HEK293 (cell line): ENCODE data around the gene NABP1.

Source experiments
- CTCF ChIA-PET: fragments of 350-600 bp; formaldehyde crosslinking; extraction: SDS; loops from one replicate; lab custom pipeline; 2021; ENCODE audit warnings: antibody characterized with exemption; lab: Yijun Ruan, JAX
- POLR2A ChIA-PET: fragments of 300-600 bp; formaldehyde crosslinking; extraction: SDS; loops from one replicate; lab custom pipeline; 2020; ENCODE audit warnings: antibody characterized with exemption, inconsistent platforms; lab: Yijun Ruan, JAX
- H3K27ac ChIP-seq: fragments of 200-500 bp; sonication (Bioruptor generic); 2 replicates; pipeline ENCODE4 v1.5.1; 2014; ENCODE audit warnings: low read depth, low read length, control low read depth, inconsistent platforms; ENCODE audit errors: extremely low read depth
- H3K36me3 ChIP-seq, 2 experiments: fragments of 200-500 bp in 1 of 2; sonication (Bioruptor generic) in 1 of 2; 1 replicate in 1 of 2; 2 replicates in 1 of 2; pipeline ENCODE4 v1.5.1; 2014 to 2017; ENCODE audit warnings: inconsistent platforms in 2 of 2, low read length in 2 of 2; ENCODE audit not compliant: control insufficient read depth in 2 of 2, insufficient read depth in 1 of 2
- H3K4me1 ChIP-seq: fragments of 200-500 bp; sonication (Bioruptor generic); 2 replicates; pipeline ENCODE4 v1.5.1; 2014; ENCODE audit warnings: mild to moderate bottlenecking, low read length, inconsistent platforms; ENCODE audit not compliant: control insufficient read depth, insufficient read depth
- H3K4me3 ChIP-seq: 2 replicates; pipeline ENCODE4 v1.5.1; 2011; ENCODE audit warnings: low read depth, mild to moderate bottlenecking, control low read depth, low read length, moderate library complexity
- H3K9me3 ChIP-seq: fragments of 200-500 bp; sonication (Bioruptor generic); 2 replicates; pipeline ENCODE4 v1.5.1; 2014; ENCODE audit warnings: low read depth, low read length, inconsistent platforms; ENCODE audit not compliant: control insufficient read depth, insufficient read depth
- EGR2 ChIP-seq: fragments of 450-650 bp; formaldehyde crosslinking; IDR thresholded peaks from 2 replicates; pipeline ENCODE4 v1.5.1; 2016; ENCODE audit warnings: low read depth, missing biosample characterization, missing genetic modification characterization
- OVOL3 ChIP-seq: fragments of 450-650 bp; formaldehyde crosslinking; IDR thresholded peaks from 2 replicates; pipeline ENCODE4 v1.5.1; 2016; ENCODE audit warnings: missing biosample characterization, missing genetic modification characterization
- RBAK ChIP-seq: fragments of 450-650 bp; formaldehyde crosslinking; IDR thresholded peaks from 2 replicates; pipeline ENCODE4 v1.5.1; 2016; ENCODE audit warnings: missing biosample characterization, missing genetic modification characterization
- REPIN1 ChIP-seq: fragments of 450-650 bp; formaldehyde crosslinking; IDR thresholded peaks from 2 replicates; pipeline ENCODE4 v1.5.1; 2017; ENCODE audit warnings: missing biosample characterization, missing genetic modification characterization, low read depth
- WT1 ChIP-seq: fragments of 450-650 bp; formaldehyde crosslinking; IDR thresholded peaks from 2 replicates; pipeline ENCODE4 v1.5.1; 2016; ENCODE audit warnings: missing biosample characterization, missing genetic modification characterization
- ZBTB21 ChIP-seq: fragments of 450-650 bp; formaldehyde crosslinking; IDR thresholded peaks from 2 replicates; pipeline ENCODE4 v1.5.1; 2017; ENCODE audit warnings: missing biosample characterization, missing genetic modification characterization
- ZNF121 ChIP-seq: fragments of 450-650 bp; formaldehyde crosslinking; IDR thresholded peaks from 2 replicates; pipeline ENCODE4 v1.5.1; 2016; ENCODE audit warnings: missing biosample characterization, missing genetic modification characterization
- ZNF133 ChIP-seq: fragments of 450-650 bp; formaldehyde crosslinking; IDR thresholded peaks from 2 replicates; pipeline ENCODE4 v1.5.1; 2016; ENCODE audit warnings: missing biosample characterization, missing genetic modification characterization
- ZNF19 ChIP-seq: fragments of 450-650 bp; formaldehyde crosslinking; IDR thresholded peaks from 2 replicates; pipeline ENCODE4; 2016; ENCODE audit warnings: missing biosample characterization, missing genetic modification characterization, low read depth
- ZNF202 ChIP-seq: fragments of 450-650 bp; formaldehyde crosslinking; IDR thresholded peaks from 2 replicates; pipeline ENCODE4 v1.5.1; 2016; ENCODE audit warnings: missing biosample characterization, missing genetic modification characterization, borderline replicate concordance
- ZNF223 ChIP-seq: fragments of 450-650 bp; formaldehyde crosslinking; IDR thresholded peaks from 2 replicates; pipeline ENCODE4 v1.5.1; 2016; ENCODE audit warnings: missing biosample characterization, missing genetic modification characterization
- ZNF266 ChIP-seq: fragments of 450-650 bp; formaldehyde crosslinking; IDR thresholded peaks from 2 replicates; pipeline ENCODE4 v1.5.1; 2016; ENCODE audit warnings: missing biosample characterization, missing genetic modification characterization, low read depth
- ZNF354C ChIP-seq: fragments of 450-650 bp; formaldehyde crosslinking; IDR thresholded peaks from 2 replicates; pipeline ENCODE4 v1.5.1; 2016; ENCODE audit warnings: missing biosample characterization, missing genetic modification characterization, low read depth, borderline replicate concordance
- ZNF433 ChIP-seq: fragments of 450-650 bp; formaldehyde crosslinking; IDR thresholded peaks from 2 replicates; pipeline ENCODE4 v1.5.1; 2016; ENCODE audit warnings: missing biosample characterization, missing genetic modification characterization, low read depth
- ZNF561 ChIP-seq: fragments of 450-650 bp; IDR thresholded peaks from 2 replicates; pipeline ENCODE4 v1.5.1; 2018; ENCODE audit warnings: missing biosample characterization, missing genetic modification characterization, borderline replicate concordance
- ZNF776 ChIP-seq: fragments of 450-650 bp; formaldehyde crosslinking; IDR thresholded peaks from 2 replicates; pipeline ENCODE4 v1.5.0; 2017; ENCODE audit warnings: missing biosample characterization, missing genetic modification characterization, borderline replicate concordance
- TF ChIP-seq, protein P1 (sequence below): fragments of 450-650 bp; formaldehyde crosslinking; IDR thresholded peaks from 2 replicates; pipeline ENCODE4 v1.5.1; 2016; ENCODE audit warnings: missing biosample characterization, missing genetic modification characterization
- TF ChIP-seq, protein P2 (sequence below): fragments of 450-650 bp; formaldehyde crosslinking; IDR thresholded peaks from 2 replicates; pipeline ENCODE4 v1.5.1; 2016; ENCODE audit warnings: missing biosample characterization, missing genetic modification characterization
- TF ChIP-seq, protein P3 (sequence below): fragments of 450-650 bp; formaldehyde crosslinking; IDR thresholded peaks from 2 replicates; pipeline ENCODE4 v1.5.0; 2017; ENCODE audit warnings: missing biosample characterization, missing genetic modification characterization, borderline replicate concordance
- TF ChIP-seq, protein P4 (sequence below): fragments of 450-650 bp; formaldehyde crosslinking; IDR thresholded peaks from 2 replicates; pipeline ENCODE4 v1.5.1; 2016; ENCODE audit warnings: missing biosample characterization, missing genetic modification characterization
- TF ChIP-seq, protein P5 (sequence below): fragments of 450-650 bp; formaldehyde crosslinking; IDR thresholded peaks from 2 replicates; pipeline ENCODE4 v1.5.1; 2017; ENCODE audit warnings: missing biosample characterization, missing genetic modification characterization
- TF ChIP-seq, protein P6 (sequence below): fragments of 450-650 bp; formaldehyde crosslinking; IDR thresholded peaks from 2 replicates; pipeline ENCODE4 v1.5.1; 2016; ENCODE audit warnings: missing biosample characterization, missing genetic modification characterization

Gene NABP1

DNA sequence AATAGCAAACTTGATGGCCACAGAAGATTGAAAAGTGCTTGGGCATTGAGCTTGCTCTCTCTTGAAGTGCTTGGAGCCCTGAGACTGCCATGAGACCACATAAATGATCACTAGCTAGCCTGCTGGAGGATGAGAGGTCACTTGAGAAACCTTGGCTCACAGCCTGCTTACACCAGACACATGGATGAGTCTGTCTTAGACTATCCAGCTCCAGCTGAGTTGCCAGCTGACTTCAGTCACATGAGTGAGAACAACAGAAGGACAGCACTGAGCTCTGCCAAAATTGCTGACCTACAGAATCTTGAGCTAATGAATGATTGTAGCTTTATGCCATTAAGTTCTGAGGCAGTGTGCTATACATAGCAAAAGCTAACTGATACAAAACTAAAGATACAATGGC lies 18.1 kb downstream of the NABP1 start:
- H3K4me1 ChIP-seq, result no peaks in the 10 kb centered on the region
- CTCF ChIA-PET, result interaction anchor here (1.4 to 2.5 kb wide), 3 partner anchors 128 to 466 kb away, joined by 4 to 15 read pairs (median 8); no protein-coding TSS in a partner anchor
- no peak overlapping the region for H3K27ac ChIP-seq
- TF ChIP-seq, protein P1, sequence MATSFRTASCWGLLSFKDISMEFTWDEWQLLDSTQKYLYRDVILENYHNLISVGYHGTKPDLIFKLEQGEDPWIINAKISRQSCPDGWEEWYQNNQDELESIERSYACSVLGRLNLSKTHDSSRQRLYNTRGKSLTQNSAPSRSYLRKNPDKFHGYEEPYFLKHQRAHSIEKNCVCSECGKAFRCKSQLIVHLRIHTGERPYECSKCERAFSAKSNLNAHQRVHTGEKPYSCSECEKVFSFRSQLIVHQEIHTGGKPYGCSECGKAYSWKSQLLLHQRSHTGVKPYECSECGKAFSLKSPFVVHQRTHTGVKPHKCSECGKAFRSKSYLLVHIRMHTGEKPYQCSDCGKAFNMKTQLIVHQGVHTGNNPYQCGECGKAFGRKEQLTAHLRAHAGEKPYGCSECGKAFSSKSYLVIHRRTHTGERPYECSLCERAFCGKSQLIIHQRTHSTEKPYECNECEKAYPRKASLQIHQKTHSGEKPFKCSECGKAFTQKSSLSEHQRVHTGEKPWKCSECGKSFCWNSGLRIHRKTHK, result no peak
- no peak for TF ChIP-seq ZNF433
- TF ChIP-seq, protein P2, sequence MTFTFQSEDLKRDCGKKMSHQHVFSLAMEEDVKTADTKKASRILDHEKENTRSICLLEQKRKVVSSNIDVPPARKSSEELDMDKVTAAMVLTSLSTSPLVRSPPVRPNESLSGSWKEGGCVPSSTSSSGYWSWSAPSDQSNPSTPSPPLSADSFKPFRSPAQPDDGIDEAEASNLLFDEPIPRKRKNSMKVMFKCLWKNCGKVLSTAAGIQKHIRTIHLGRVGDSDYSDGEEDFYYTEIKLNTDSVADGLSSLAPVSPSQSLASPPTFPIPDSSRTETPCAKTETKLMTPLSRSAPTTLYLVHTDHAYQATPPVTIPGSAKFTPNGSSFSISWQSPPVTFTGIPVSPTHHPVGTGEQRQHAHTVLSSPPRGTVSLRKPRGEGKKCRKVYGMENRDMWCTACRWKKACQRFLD (tag by site-specific recombination), result no peak
- TF ChIP-seq RBAK (tag by site-specific recombination), result no peak
- TF ChIP-seq, all 188 proteins: peak for 0
- POLR2A ChIA-PET, result interaction anchor here (1.9 kb wide), 1 partner anchor 18 kb away, joined by 11 read pairs; the partner anchor contains the start of gene NABP1
- Histone ChIP-seq H3K36me3 (no peaks in the 10 kb centered on the region), H3K4me3 (no peak overlapping the region), H3K9me3 (no peaks in the 10 kb centered on the region)

DNA sequence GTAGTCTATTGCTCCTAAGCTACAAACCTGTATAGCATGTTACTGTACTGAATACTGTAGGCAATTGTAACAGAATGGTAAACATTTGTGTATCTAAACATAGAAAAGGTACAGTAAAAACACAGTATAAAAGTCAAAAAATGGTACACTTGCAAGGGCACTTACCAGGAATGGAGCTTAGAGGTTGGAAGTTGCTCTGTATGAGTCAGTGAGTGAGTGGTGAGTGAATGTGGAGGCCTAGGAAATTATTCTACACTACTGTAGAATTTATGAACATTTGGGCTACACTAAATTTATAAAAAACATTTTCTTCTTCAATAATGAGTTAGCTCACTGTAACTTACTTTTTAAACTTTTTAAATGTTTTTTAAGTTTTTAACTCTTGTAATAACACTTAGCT lies 19.0 kb downstream of the NABP1 start:
- Histone ChIP-seq H3K9me3 (no peaks in the 10 kb centered on the region), H3K27ac (no peak overlapping the region), H3K4me1 (no peaks in the 10 kb centered on the region), H3K4me3 (no peak overlapping the region), H3K36me3 (no peaks in the 10 kb centered on the region)
- CTCF ChIA-PET, result interaction anchor here (0.7 to 2.5 kb wide), 5 partner anchors 20 to 465 kb away, joined by 3 to 15 read pairs (median 6); no protein-coding TSS in a partner anchor
- POLR2A ChIA-PET, result interaction anchor here (0.7 to 1.9 kb wide), 2 partner anchors 19 to 141 kb away, joined by 4 to 11 read pairs; partner anchors contain the start of gene NABP1
- TF ChIP-seq, protein P3, sequence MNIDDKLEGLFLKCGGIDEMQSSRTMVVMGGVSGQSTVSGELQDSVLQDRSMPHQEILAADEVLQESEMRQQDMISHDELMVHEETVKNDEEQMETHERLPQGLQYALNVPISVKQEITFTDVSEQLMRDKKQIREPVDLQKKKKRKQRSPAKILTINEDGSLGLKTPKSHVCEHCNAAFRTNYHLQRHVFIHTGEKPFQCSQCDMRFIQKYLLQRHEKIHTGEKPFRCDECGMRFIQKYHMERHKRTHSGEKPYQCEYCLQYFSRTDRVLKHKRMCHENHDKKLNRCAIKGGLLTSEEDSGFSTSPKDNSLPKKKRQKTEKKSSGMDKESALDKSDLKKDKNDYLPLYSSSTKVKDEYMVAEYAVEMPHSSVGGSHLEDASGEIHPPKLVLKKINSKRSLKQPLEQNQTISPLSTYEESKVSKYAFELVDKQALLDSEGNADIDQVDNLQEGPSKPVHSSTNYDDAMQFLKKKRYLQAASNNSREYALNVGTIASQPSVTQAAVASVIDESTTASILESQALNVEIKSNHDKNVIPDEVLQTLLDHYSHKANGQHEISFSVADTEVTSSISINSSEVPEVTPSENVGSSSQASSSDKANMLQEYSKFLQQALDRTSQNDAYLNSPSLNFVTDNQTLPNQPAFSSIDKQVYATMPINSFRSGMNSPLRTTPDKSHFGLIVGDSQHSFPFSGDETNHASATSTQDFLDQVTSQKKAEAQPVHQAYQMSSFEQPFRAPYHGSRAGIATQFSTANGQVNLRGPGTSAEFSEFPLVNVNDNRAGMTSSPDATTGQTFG (tag by site-specific recombination), result no peak
- TF ChIP-seq EGR2 (tag by site-specific recombination) (no peak), ZNF223 (tag by site-specific recombination) (no peak), ZBTB21 (tag by site-specific recombination) (no peak), ZNF133 (tag by site-specific recombination) (no peak), ZNF561 (tag by site-specific recombination) (no peak), WT1 (tag by site-specific recombination) (no peak), ZNF354C (tag by site-specific recombination) (no peak), REPIN1 (tag by site-specific recombination) (no peak), ZNF266 (no peak), ZNF19 (no peak), OVOL3 (no peak), ZNF202 (tag by site-specific recombination) (no peak), ZNF121 (no peak), ZNF776 (tag by site-specific recombination) (no peak)
- TF ChIP-seq, protein P4, sequence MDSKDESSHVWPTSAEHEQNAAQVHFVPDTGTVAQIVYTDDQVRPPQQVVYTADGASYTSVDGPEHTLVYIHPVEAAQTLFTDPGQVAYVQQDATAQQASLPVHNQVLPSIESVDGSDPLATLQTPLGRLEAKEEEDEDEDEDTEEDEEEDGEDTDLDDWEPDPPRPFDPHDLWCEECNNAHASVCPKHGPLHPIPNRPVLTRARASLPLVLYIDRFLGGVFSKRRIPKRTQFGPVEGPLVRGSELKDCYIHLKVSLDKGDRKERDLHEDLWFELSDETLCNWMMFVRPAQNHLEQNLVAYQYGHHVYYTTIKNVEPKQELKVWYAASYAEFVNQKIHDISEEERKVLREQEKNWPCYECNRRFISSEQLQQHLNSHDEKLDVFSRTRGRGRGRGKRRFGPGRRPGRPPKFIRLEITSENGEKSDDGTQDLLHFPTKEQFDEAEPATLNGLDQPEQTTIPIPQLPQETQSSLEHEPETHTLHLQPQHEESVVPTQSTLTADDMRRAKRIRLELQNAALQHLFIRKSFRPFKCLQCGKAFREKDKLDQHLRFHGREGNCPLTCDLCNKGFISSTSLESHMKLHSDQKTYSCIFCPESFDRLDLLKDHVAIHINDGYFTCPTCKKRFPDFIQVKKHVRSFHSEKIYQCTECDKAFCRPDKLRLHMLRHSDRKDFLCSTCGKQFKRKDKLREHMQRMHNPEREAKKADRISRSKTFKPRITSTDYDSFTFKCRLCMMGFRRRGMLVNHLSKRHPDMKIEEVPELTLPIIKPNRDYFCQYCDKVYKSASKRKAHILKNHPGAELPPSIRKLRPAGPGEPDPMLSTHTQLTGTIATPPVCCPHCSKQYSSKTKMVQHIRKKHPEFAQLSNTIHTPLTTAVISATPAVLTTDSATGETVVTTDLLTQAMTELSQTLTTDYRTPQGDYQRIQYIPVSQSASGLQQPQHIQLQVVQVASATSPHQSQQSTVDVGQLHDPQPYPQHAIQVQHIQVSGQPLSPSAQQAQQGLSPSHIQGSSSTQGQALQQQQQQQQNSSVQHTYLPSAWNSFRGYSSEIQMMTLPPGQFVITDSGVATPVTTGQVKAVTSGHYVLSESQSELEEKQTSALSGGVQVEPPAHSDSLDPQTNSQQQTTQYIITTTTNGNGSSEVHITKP (tag by site-specific recombination), result no peak
- TF ChIP-seq, protein P5, sequence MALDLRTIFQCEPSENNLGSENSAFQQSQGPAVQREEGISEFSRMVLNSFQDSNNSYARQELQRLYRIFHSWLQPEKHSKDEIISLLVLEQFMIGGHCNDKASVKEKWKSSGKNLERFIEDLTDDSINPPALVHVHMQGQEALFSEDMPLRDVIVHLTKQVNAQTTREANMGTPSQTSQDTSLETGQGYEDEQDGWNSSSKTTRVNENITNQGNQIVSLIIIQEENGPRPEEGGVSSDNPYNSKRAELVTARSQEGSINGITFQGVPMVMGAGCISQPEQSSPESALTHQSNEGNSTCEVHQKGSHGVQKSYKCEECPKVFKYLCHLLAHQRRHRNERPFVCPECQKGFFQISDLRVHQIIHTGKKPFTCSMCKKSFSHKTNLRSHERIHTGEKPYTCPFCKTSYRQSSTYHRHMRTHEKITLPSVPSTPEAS (tag by site-specific recombination), result no peak
- TF ChIP-seq, protein P6, sequence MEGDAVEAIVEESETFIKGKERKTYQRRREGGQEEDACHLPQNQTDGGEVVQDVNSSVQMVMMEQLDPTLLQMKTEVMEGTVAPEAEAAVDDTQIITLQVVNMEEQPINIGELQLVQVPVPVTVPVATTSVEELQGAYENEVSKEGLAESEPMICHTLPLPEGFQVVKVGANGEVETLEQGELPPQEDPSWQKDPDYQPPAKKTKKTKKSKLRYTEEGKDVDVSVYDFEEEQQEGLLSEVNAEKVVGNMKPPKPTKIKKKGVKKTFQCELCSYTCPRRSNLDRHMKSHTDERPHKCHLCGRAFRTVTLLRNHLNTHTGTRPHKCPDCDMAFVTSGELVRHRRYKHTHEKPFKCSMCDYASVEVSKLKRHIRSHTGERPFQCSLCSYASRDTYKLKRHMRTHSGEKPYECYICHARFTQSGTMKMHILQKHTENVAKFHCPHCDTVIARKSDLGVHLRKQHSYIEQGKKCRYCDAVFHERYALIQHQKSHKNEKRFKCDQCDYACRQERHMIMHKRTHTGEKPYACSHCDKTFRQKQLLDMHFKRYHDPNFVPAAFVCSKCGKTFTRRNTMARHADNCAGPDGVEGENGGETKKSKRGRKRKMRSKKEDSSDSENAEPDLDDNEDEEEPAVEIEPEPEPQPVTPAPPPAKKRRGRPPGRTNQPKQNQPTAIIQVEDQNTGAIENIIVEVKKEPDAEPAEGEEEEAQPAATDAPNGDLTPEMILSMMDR (tag by site-specific recombination), result no peak
